SK-N-SH treated with all-trans-retinoic acid at 6 μM for 48 hours (cell line): ENCODE measurements around the gene STK11IP.

Source experiments
- ISL1 ChIP-seq: fragments of 250-450 bp; sonication (Bioruptor Pico); IDR thresholded peaks from 2 replicates; pipeline ENCODE4 v2.1.2; 2022; ENCODE audit warnings: mild to moderate bottlenecking, moderate library complexity
- SNAI2 ChIP-seq: fragments of 250-450 bp; sonication (Bioruptor Pico); IDR thresholded peaks from 2 replicates; pipeline ENCODE4 v1.5.0; 2020; ENCODE audit warnings: mild to moderate bottlenecking, moderate library complexity
- ZFP30 ChIP-seq: fragments of 450-650 bp; formaldehyde crosslinking; IDR thresholded peaks from 2 replicates; pipeline ENCODE4 v1.5.0; 2022; ENCODE audit warnings: mild to moderate bottlenecking, moderate library complexity
- TF ChIP-seq, protein P1 (sequence below): fragments of 250-450 bp; sonication (Bioruptor Pico); IDR thresholded peaks from 2 replicates; pipeline ENCODE4 v1.5.1; 2021; ENCODE audit warnings: mild to moderate bottlenecking, moderate library complexity

DNA sequence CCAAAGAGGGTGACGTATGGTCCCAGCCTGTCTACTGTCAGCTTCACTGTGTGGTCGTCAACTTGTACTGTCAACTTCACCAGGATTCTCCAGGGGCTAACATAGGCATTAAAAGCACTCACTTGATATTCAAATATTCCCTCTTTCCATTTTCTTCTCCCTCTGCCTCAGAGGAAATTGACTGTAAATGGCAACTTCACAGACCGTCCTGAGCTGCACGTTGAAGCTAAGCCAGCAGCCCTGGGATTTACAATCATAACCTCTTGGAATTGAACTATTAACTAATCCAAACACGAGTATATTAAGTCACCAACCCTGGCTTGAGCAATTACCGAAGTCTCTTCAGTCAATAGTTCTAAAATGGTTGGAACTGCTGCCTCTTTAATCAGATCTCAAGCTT lies 68.3 kb downstream of the STK11IP start:
- TF ChIP-seq ZFP30 = no peak
- TF ChIP-seq ISL1 (CRISPR knock-in tag) = no peak
- TF ChIP-seq SNAI2 = no peak
- TF ChIP-seq, protein P1, sequence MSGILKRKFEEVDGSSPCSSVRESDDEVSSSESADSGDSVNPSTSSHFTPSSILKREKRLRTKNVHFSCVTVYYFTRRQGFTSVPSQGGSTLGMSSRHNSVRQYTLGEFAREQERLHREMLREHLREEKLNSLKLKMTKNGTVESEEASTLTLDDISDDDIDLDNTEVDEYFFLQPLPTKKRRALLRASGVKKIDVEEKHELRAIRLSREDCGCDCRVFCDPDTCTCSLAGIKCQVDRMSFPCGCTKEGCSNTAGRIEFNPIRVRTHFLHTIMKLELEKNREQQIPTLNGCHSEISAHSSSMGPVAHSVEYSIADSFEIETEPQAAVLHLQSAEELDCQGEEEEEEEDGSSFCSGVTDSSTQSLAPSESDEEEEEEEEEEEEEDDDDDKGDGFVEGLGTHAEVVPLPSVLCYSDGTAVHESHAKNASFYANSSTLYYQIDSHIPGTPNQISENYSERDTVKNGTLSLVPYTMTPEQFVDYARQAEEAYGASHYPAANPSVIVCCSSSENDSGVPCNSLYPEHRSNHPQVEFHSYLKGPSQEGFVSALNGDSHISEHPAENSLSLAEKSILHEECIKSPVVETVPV = no peak
